Skeletal muscle satellite cell (primary cell): ENCODE results near the gene SLC9A1.
A peak's percentile ranks its signal among the peaks of the same experiment; 100 is the strongest.

Source experiments
- H3K27me3 ChIP-seq: 2 replicates; pipeline ENCODE4 v1.7.0; 2013; ENCODE audit warnings: low read length; ENCODE audit not compliant: control insufficient read depth, insufficient read depth
- H3K36me3 ChIP-seq: 2 replicates; pipeline ENCODE4 v1.7.0; 2013; ENCODE audit warnings: mild to moderate bottlenecking, control low read depth, low read length; ENCODE audit not compliant: insufficient read depth
- H3K4me1 ChIP-seq: 2 replicates; pipeline ENCODE4 v1.7.0; 2013; ENCODE audit warnings: low read length; ENCODE audit not compliant: control insufficient read depth, insufficient read depth
- H3K4me2 ChIP-seq: 2 replicates; pipeline ENCODE4 v1.7.0; 2013; ENCODE audit warnings: mild to moderate bottlenecking, low read length
- H3K4me3 ChIP-seq: 2 replicates; pipeline ENCODE4 v1.7.0; 2013; ENCODE audit warnings: low read length
- H3K9ac ChIP-seq: 2 replicates; pipeline ENCODE4 v1.7.0; 2013; ENCODE audit warnings: mild to moderate bottlenecking, low read depth, low read length, moderate library complexity
- H3K9me3 ChIP-seq: replicated peaks from 2 replicates; pipeline ENCODE4 v1.7.0; 2013; ENCODE audit warnings: mild to moderate bottlenecking, control low read depth, low read length

SLC9A1 gene

DNA sequence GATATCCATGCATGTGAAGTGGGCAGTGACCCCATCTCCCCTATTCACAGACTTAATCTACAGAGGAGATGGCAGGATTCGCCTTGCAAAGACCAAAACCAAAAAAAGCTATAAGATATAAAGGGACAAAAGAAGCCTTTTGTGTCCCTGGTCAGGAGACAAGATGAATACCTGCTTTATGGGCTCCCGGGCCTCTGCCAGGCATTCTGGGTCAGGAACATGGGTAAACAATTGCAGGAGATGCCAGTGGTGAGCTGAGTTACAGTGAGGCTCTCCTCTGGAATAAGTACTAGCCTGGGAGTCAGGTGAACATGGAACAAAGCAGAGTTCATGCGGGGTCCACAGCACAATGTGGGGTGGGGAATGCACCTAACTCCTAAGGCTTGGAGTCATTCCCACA is 4.7 kb downstream of the SLC9A1 start:
- H3K9ac ChIP-seq: no peak overlapping the region
- H3K27me3 ChIP-seq: no peaks in the 10 kb centered on the region
- H3K4me3 ChIP-seq: no peak overlapping the region
- H3K4me2 ChIP-seq: no peak overlapping the region
- peaks cover 3% of the 10 kb centered on the region for H3K36me3 ChIP-seq
- peaks cover 41% of the 10 kb centered on the region for H3K4me1 ChIP-seq
- H3K9me3 ChIP-seq: no peaks in the 10 kb centered on the region

DNA sequence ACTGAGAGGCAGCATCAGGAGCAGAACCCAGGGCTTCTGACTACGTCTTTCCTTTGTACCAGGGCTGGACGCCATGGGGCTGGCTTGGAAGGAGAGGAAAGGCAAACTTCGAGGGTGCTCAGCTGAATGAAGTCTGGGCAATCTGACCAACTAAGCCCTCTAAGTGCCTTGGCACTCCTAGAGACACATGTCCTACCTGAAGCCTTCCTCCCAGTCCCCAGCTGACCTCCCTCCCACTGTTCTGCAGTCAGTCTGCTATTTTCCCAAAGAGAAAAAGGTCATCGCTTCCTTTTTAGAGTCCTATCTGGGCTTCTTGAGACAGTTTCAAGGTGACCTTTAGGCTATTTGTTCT is 5.2 kb downstream of the SLC9A1 start:
- no peaks in the 10 kb centered on the region for H3K9me3 ChIP-seq
- no peak overlapping the region for H3K4me3 ChIP-seq
- H3K27me3 ChIP-seq: no peaks in the 10 kb centered on the region
- H3K36me3 ChIP-seq: peaks cover 3% of the 10 kb centered on the region
- H3K9ac ChIP-seq: no peak overlapping the region
- H3K4me2 ChIP-seq: peak overlapping the region; percentile 22
- peaks cover 46% of the 10 kb centered on the region for H3K4me1 ChIP-seq

DNA sequence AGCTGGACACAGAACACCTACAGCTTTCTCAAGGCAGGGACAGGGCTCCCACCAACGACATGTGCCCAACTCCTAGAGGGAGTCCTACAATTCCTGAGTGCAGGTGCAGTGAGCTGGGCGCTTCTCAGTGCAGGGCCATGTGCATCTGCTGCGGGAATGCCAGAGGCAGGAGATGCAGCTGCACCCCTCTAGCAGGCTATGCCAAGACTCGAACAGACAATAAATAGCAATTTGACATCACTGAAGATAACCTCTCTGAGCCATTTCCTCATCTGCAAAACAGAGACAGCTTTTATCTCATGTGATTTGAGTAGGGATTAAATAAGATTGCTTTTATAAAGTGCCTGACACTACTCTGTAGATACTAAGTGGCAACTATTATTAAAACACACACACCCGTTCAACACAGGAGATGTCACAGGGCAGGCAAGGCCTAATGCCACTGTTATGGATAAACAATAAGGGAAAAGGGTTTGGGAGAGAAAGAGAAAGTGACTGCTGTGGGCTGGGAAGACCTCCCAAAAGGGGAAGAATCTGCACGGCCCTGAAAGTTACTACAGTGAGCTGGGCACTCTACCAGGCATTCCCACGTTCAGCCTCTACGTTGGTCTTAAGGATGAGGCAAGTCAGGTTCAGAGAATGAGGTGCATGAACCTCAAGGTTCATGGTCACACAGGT is 5.7 kb downstream of the SLC9A1 start:
- H3K9me3 ChIP-seq: no peaks in the 10 kb centered on the region
- peak overlapping the region; percentile 22 for H3K4me2 ChIP-seq
- H3K4me1 ChIP-seq: peaks cover 48% of the 10 kb centered on the region
- H3K27me3 ChIP-seq: no peaks in the 10 kb centered on the region
- no peak overlapping the region for H3K4me3 ChIP-seq
- H3K36me3 ChIP-seq: peaks cover 3% of the 10 kb centered on the region
- no peak overlapping the region for H3K9ac ChIP-seq

DNA sequence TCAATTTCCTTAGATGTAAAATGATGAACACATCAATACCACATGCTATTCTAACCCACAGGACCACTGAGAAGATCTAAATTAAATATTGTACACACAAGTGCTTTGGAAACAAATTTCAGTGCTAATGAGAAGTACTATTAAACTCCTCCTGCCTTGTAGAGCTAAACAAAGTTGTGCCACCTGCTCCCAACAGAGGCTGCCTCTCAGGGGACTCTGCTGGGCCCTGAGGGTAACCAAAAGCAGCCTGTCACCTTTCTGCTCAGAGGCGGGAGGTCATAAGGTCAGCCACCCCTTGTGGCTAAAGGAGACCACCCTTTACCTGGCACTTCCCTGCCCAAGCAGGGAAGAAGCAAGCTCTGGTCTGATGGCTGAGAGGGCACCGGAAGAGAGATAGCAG is 6.3 kb downstream of the SLC9A1 start:
- H3K9ac ChIP-seq: no peak overlapping the region
- peaks cover 42% of the 10 kb centered on the region for H3K4me1 ChIP-seq
- H3K4me3 ChIP-seq: no peak overlapping the region
- H3K9me3 ChIP-seq: no peaks in the 10 kb centered on the region
- H3K27me3 ChIP-seq: no peaks in the 10 kb centered on the region
- no peak overlapping the region for H3K4me2 ChIP-seq
- H3K36me3 ChIP-seq: peaks cover 3% of the 10 kb centered on the region

DNA sequence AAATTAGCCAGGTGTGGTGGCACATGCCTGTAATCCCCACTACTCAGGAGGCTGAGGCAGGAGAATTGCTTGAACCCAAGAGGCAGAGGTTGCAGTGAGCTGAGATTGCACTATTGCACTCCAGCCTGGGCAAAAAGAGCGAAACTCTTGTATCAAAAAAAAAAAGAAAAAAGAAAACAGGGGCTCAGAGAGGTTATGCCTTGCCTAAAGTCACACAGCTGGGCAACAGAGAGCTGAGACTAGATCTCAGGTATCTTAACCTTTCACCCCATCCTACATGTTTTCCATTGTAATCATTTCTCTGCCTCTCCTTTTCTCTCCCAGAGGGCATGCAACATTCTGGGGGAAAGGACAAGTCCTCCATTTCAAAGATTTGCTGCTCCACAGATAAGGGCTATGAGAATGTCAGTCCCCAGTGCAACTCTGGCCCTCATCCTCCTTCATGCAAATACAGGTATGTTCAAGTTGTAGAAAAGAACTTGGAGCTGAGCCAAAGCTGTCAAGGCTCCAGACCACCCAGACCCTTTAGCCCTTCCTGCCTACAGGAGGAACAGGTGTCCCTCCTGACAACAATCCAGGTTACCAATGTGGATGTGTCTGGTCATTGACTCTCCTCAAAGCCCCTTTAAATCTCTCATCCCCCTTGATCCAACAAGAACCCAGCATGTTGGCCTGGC is 6.9 kb downstream of the SLC9A1 start:
- H3K27me3 ChIP-seq: no peaks in the 10 kb centered on the region
- H3K9me3 ChIP-seq: no peaks in the 10 kb centered on the region
- no peak overlapping the region for H3K9ac ChIP-seq
- H3K4me2 ChIP-seq: no peak overlapping the region
- H3K4me3 ChIP-seq: no peak overlapping the region
- H3K4me1 ChIP-seq: peaks cover 37% of the 10 kb centered on the region
- H3K36me3 ChIP-seq: peaks cover 3% of the 10 kb centered on the region

DNA sequence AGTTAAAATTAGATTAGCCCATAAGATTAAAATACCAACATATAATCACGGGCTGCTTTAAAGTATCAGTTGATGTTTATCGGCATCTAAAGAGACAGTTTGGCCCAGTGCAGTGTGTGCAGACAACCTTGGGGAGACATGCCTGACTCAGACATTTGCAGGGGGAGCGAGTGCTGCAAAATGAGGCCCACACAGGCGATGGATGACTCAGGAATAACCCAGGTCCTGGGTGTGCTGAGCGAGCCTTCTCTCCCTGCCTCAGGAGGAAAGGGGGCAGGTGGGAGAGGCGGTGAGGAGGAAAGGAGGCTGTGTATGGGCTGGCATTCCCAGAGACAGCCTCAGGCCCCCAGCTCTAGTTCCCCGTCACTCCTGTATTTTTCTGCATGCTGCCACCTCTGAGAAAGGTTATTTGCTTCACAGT is 9.0 kb downstream of the SLC9A1 start:
- peak overlapping the region; percentile 71 for H3K4me2 ChIP-seq
- H3K27me3 ChIP-seq: no peaks in the 10 kb centered on the region
- H3K4me3 ChIP-seq: peak overlapping the region; percentile 26
- peaks cover 29% of the 10 kb centered on the region for H3K4me1 ChIP-seq
- peak overlapping the region; percentile 78 for H3K9ac ChIP-seq
- H3K9me3 ChIP-seq: no peaks in the 10 kb centered on the region
- peaks cover 3% of the 10 kb centered on the region for H3K36me3 ChIP-seq

DNA sequence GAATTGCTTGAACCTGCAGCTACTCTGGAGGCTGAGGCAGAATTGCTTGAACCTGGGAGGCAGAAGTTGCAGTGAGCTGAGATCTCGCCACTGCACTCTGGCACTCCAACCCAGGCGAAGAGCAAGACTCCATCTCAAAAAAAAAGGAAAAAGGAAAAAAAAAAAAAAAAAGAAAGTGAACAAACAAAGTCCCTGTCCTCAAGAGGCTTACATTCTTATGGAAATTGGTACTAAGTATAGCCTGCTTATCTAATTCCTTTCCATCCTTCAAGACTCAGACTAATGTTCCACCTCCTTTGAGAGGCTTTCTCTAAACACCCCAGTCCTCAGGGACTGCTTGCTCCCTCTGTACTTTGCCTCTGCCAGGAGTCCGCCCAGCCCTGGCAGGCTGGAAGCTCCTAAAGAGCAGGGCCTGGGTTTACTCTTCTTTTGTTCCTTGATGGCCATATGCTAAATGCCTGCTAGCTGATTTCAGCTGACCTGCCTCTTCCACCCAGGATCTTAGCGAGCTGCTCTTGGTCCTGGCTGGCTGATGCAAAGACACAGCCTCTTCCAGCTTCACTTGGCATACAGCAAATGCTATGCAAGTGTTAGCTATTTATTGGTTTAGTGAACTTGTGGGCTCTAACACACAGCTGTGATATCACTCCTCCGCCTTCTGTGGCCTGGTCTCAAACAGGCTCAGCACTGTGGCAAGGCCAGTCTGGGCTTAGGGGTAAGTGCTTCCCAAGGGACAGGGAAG is 9.8 kb downstream of the SLC9A1 start:
- H3K4me3 ChIP-seq: peak overlapping the region; percentile 26
- H3K9ac ChIP-seq: peak overlapping the region; percentile 78

DNA sequence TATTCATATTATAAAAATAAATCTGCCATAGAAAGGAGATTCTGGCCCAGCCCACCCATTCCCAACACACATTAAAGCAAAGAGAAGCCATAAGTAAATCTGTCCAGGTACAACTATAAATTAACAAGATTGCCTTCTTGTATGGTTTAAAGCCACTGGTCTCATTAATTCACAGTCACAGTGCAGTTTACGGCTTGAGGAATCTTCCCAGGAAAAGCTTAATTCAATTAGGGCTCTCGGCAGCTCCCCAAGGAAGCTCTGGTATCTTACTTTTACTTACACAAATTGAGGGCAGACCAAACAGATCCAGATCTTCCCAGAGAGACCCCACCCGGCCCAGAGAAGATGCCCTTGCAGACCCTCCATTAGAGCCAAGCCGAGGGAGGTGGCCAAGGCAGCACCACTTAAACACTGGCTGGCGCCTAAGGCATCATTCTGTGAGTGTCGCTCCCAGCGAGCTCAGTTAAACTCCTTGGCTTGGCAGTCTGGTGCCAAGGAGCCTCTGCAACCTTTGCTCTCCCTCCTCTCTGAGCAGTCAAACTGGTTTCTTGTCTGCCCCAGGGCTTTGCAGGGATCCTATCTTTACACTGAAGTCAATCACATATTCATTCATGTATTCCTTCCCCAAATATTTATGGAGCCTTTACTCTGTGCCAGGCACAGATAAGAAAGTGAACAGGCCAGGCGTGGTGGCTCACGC is 10.7 kb downstream of the SLC9A1 start:
- H3K27me3 ChIP-seq: no peaks in the 10 kb centered on the region
- H3K4me3 ChIP-seq: no peak overlapping the region
- H3K4me2 ChIP-seq: no peak overlapping the region
- no peaks in the 10 kb centered on the region for H3K9me3 ChIP-seq
- peaks cover 3% of the 10 kb centered on the region for H3K36me3 ChIP-seq
- no peak overlapping the region for H3K9ac ChIP-seq
- H3K4me1 ChIP-seq: peaks cover 34% of the 10 kb centered on the region

More for the DNA sequence above, 9.8 kb downstream of the SLC9A1 start:
- Histone ChIP-seq H3K27me3 (no peaks in the 10 kb centered on the region), H3K9me3 (no peaks in the 10 kb centered on the region), H3K4me2 (peak overlapping the region; percentile 71), H3K4me1 (peaks cover 29% of the 10 kb centered on the region), H3K36me3 (peaks cover 3% of the 10 kb centered on the region)

DNA sequence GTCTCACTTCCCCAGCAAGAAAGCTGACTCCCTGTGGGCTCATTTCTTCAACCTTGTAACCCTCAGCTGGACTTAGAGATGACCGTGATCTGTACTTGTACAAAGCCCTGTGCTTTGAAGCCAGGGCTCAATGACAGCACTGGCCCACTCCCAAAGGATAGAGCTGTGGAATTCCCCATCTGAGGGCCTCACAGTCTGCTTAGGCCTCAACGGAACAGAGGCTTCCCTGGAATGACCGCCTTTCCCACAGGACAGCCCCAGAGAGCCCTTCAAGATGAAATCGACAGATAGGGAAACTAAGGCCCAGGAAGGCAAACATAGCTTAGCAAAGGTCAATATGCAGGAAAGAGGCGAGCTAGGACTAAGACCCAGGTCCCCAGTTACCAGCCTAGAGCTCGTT is 11.5 kb downstream of the SLC9A1 start:
- Histone ChIP-seq H3K9me3 (no peaks in the 10 kb centered on the region), H3K4me3 (no peak overlapping the region), H3K4me1 (peaks cover 42% of the 10 kb centered on the region), H3K4me2 (no peak overlapping the region), H3K27me3 (no peaks in the 10 kb centered on the region), H3K36me3 (peaks cover 2% of the 10 kb centered on the region), H3K9ac (no peak overlapping the region)

DNA sequence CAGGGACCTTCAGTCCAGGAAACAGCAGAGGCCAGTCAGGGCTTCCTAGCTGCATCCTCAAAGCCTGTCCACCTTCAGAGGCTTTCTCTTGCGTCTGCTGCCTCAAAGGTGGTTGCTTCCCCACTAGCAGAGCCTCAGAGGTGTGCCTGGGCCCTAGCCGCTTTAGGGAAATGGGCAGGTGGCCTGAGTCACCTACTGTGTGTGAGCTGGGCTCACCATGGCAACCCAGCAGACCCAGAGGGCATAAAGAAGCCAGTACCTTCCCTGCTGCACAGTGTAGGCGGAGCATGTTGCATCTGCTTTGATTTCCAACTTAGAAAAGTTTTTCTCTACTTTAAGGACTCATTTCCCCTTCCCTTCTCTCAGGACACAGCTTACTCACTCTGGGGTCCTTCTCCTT is 12.5 kb downstream of the SLC9A1 start:
- Histone ChIP-seq H3K27me3 (no peaks in the 10 kb centered on the region), H3K9ac (no peak overlapping the region), H3K4me3 (no peak overlapping the region), H3K4me2 (no peak overlapping the region), H3K36me3 (peaks cover 5% of the 10 kb centered on the region), H3K9me3 (no peaks in the 10 kb centered on the region), H3K4me1 (peaks cover 48% of the 10 kb centered on the region)

DNA sequence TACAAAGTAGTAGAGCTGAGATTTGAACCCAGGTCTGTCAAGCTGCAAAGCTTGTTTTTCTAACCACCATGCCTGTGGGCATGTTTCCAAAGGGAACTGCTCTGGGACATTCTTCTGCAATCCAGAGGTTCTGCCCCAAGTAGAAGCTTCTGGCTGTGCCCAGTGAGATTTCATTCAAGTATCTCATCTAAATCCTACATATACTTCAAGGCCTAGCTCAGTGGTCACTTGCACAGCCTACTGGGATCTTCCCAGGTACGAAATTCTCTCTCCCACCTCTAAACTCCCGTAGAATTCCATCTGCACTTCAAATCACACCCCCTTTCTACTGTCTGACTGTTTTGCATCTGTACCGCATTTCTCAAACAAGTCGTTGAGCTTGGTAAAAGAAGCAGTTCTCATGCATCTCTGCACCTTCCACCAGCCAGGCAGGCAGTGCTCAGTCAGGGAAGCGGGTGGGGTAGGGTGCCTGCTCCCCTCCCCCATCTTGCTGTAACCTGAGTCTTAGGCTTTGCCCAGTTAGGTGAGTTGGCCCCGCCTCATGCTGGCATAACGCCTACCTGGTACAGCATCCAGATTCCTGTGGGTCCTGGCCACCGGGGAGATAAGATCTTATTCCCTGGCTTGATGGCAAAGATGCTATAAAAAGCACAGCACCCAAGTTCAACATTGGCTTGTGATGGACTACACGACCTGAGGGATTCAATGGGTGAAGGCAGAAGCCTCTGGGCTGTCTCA is 13.5 kb downstream of the SLC9A1 start:
- H3K9me3 ChIP-seq: no peaks in the 10 kb centered on the region
- no peak overlapping the region for H3K9ac ChIP-seq
- peaks cover 52% of the 10 kb centered on the region for H3K4me1 ChIP-seq
- H3K27me3 ChIP-seq: no peaks in the 10 kb centered on the region
- H3K36me3 ChIP-seq: peaks cover 5% of the 10 kb centered on the region
- H3K4me2 ChIP-seq: no peak overlapping the region
- H3K4me3 ChIP-seq: no peak overlapping the region
